ENCODE measurements around the gene IMPDH1. TPM values are rescaled to one million over a fixed set of nuclear protein-coding genes. Genes with fewer than 3 reads are reported as not detected.
A peak's percentile ranks its signal among the peaks of the same experiment; 100 is the strongest.

IMPDH1 gene
- total RNA-seq, 1 donor from 2014 or later: 17.4 TPM

DNA sequence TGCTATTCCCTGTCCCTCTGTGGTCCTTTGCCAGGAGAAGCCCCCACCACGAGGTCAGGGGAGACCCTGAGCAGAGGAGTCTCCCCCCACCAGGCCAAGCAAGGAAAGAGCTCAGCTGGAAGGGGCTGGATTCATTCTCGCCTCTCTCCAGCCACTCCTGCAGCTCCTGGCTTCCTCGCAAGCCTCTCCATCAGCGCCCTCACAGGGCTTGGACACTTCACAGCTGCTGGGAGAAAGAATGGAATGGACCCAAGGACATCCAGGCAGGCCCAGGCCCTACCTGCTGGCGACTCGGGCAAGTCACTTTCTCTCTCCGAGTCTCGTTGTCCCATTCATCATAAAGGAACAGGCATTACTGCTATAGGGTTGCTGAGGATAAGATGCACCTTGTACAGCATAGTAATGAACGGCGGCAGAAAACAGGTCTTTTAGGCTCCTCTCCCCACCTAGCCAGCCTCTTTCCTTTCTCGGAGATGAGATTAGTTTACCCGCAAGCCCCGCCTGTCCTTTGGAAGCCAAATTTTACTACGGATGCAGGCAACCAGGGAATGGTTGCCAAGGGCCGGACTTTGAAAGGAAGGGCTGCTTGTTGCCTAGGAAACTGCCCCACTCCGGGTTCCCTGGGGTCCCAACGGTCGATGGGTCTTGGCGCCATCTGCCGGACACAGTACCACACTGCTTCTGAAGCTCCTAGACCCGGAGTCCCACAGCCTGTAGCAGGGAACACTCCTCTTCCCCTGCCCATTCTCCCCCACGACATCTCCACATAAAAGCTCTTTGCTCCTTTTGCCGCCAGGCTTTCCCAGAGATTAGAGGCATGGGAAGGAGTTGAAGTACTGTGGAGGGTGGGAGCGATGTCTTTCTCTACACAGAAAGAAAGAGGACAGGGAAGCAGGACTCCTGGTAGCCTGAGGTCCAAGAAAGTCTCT lies 22.3 kb downstream of the IMPDH1 start:
- H3K27ac ChIP-seq (replicated peaks): no peak overlapping the region
- peaks cover 9% of the 10 kb centered on the region for H3K4me1 ChIP-seq
- H3K9me3 ChIP-seq (replicated peaks): no peaks in the 10 kb centered on the region
- intact Hi-C loops (cut with micrococcal nuclease): no loop called here
- H3K4me3 ChIP-seq: peak overlapping the region; percentile 37
- peaks cover 13% of the 10 kb centered on the region for H3K27me3 ChIP-seq (ENCODE audit: low read depth)
- TF ChIP-seq, protein P1, sequence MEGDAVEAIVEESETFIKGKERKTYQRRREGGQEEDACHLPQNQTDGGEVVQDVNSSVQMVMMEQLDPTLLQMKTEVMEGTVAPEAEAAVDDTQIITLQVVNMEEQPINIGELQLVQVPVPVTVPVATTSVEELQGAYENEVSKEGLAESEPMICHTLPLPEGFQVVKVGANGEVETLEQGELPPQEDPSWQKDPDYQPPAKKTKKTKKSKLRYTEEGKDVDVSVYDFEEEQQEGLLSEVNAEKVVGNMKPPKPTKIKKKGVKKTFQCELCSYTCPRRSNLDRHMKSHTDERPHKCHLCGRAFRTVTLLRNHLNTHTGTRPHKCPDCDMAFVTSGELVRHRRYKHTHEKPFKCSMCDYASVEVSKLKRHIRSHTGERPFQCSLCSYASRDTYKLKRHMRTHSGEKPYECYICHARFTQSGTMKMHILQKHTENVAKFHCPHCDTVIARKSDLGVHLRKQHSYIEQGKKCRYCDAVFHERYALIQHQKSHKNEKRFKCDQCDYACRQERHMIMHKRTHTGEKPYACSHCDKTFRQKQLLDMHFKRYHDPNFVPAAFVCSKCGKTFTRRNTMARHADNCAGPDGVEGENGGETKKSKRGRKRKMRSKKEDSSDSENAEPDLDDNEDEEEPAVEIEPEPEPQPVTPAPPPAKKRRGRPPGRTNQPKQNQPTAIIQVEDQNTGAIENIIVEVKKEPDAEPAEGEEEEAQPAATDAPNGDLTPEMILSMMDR (IDR thresholded peaks at IDR 0.05; ENCODE audit: borderline replicate concordance): peak; percentile 92
- peak; percentile 84 for DNase-seq
- H3K36me3 ChIP-seq: peaks cover 4% of the 10 kb centered on the region

DNA sequence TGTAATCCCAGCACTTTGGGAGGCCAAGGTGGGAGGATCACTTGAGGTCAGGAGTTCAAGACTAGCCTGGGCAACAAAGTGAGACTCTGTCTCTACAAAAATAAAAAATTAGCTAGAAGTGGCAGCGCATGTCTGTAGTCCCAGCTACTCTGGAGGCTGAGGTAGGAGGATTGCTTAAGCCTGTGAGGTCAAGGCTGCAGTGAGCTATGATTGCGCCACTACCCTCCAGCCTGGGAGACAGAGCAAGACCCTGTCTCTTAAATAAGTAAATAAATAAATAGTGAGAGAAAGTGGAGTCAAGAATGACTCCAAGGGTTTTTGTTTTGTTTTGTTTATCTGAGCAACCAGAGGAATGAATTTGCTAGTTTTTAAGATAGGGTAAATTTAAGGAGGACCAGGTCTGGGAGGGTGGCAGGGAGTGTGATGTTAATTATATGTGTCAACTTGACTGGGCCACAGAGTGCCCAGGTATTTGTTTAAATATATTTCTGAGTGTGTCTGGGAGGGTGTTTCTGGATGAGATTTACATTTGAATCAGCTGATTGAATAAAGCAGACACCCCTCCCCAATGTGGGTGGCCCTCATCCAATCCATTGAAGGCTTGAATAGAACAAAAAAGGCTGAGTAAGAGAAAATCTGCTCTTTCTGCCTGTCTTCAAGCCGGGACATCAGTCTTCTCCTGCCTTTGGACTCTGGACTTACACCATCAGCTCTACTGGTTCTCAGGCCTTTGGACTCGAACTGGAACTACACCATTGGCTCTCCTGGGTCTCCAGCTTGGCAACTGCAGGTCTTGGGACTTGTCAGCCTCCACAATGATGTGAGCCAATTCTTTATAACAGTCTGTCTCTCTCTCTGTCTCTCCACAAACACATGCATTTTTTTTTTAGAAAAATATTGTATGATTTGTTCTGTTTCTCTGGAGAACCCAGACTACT lies 23.5 kb downstream of the IMPDH1 start:
- Histone ChIP-seq H3K4me1 (peaks cover 9% of the 10 kb centered on the region), H3K4me3 (no peak overlapping the region), H3K9me3 (replicated peaks) (no peaks in the 10 kb centered on the region), H3K27ac (replicated peaks) (no peak overlapping the region), H3K36me3 (no peaks in the 10 kb centered on the region), H3K27me3 (ENCODE audit: low read depth) (peaks cover 13% of the 10 kb centered on the region)
- TF ChIP-seq, protein P1 (IDR thresholded peaks at IDR 0.05; ENCODE audit: borderline replicate concordance): no peak
- intact Hi-C loops (cut with micrococcal nuclease): no loop called here
- DNase-seq: no peak

DNA sequence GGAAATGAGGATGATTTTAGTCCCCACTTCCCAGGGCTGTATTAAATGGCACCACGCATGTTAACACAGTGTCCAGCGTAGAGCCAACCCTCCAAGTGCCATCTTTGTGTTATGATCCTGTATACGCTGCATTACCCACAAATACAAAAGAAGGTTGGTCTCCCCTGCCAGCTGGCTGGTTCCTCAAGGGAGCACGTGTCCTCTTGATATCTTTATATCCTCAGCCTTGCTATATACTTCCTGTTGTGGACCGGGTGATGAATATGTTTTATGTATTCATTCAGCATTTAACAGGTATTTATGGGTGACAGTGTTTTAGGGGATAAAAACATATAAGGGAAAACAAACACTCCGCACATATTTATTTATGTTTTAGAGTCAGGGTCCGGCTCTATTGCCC lies 25.1 kb downstream of the IMPDH1 start:
- TF ChIP-seq, protein P1 (IDR thresholded peaks at IDR 0.05; ENCODE audit: borderline replicate concordance): no peak
- no peak overlapping the region for H3K4me3 ChIP-seq
- intact Hi-C loops (cut with micrococcal nuclease): no loop called here
- H3K27ac ChIP-seq (replicated peaks): no peak overlapping the region
- no peaks in the 10 kb centered on the region for H3K9me3 ChIP-seq (replicated peaks)
- no peak for DNase-seq
- peaks cover 13% of the 10 kb centered on the region for H3K27me3 ChIP-seq (ENCODE audit: low read depth)
- H3K4me1 ChIP-seq: peaks cover 9% of the 10 kb centered on the region
- H3K36me3 ChIP-seq: no peaks in the 10 kb centered on the region

DNA sequence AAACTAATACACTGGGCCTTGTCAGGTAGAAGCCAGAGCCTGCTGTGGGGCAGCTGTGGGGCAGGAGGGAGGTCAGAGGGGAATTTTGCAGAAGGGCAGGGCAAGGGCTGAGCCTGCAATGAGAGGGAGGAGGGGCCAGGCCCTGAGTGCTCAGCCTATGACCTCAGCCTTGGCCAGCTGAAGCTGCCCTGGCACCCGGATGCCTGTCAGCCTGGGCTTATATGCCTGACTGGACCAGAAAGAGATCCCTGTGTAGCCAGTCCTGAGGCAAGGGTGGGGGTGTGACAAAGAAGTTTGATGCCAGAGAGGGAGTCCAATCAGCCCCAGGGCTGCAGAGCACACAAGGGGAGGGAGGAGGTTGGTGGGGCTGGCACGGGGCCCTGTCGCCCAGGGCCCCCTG lies 26.0 kb downstream of the IMPDH1 start:
- H3K4me3 ChIP-seq: no peak overlapping the region
- H3K4me1 ChIP-seq: peaks cover 9% of the 10 kb centered on the region
- intact Hi-C loops (cut with micrococcal nuclease): no loop called here
- DNase-seq: no peak
- TF ChIP-seq, protein P1 (IDR thresholded peaks at IDR 0.05; ENCODE audit: borderline replicate concordance): no peak
- no peaks in the 10 kb centered on the region for H3K36me3 ChIP-seq
- H3K27me3 ChIP-seq (ENCODE audit: low read depth): peaks cover 9% of the 10 kb centered on the region
- no peak overlapping the region for H3K27ac ChIP-seq (replicated peaks)
- no peaks in the 10 kb centered on the region for H3K9me3 ChIP-seq (replicated peaks)

DNA sequence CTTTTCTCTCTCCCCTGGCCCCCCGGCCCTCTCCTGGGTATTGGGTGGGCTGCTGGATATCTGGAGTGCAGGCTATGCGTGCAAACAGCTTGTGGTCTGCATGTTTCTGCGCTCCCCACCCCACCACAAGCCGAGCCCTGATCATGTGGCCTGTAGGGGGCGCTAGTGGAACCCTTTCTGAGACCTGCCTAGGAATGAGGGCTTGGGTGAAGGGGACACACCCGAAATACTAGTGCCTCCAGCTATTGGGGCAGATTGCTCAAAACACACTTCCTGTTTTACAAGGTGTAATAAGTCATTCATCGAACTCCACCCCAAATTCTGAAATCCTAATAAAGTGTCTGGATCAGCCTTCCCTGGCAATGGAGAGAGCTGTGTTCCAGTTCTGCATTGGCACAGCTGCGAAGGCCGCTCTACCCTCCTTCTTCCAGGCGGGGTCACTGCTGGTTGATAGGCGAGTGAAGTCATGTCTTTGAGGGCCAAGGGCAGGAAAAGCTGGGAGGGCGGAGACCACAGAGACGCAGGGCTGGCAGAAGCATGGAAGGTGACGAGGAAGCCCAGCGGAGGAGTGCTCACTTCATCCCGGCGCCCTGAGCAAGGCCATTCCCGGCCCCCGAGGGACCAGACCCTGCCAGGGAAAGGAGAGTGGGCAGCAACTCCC lies 28.5 kb downstream of the IMPDH1 start:
- Histone ChIP-seq H3K27me3 (ENCODE audit: low read depth) (no peaks in the 10 kb centered on the region), H3K27ac (replicated peaks) (no peak overlapping the region), H3K4me1 (no peaks in the 10 kb centered on the region), H3K9me3 (replicated peaks) (no peaks in the 10 kb centered on the region), H3K36me3 (no peaks in the 10 kb centered on the region), H3K4me3 (no peak overlapping the region)
- TF ChIP-seq, protein P1 (IDR thresholded peaks at IDR 0.05; ENCODE audit: borderline replicate concordance): peak; percentile 45
- intact Hi-C loops (cut with micrococcal nuclease): no loop called here
- peak; percentile 46 for DNase-seq

All from left ventricle myocardium inferior (tissue), 1 donor.